BLaER1 treated with 17β-estradiol and CSF1 and Interleukin-3, amounts not matched to agents 10 nM and 100 nM (cell line): Measurements from ENCODE around the gene SUN2.

Source experiments
- H3K27ac ChIP-seq, 11 experiments: shearing (Covaris generic); formaldehyde crosslinking; 2 replicates each; pipeline ENCODE4 v1.8.1; 2022
- H3K27me3 ChIP-seq, 11 experiments: shearing (Covaris generic); formaldehyde crosslinking; 2 replicates each; pipeline ENCODE4 v1.8.1; 2022
- H3K36me3 ChIP-seq, 11 experiments: shearing (Covaris generic); formaldehyde crosslinking; 2 replicates each; pipeline ENCODE4 v1.8.1; 2022
- H3K4me1 ChIP-seq, 10 experiments: shearing (Covaris generic); formaldehyde crosslinking; 2 replicates each; pipeline ENCODE4 v1.8.1; 2022
- H3K4me2 ChIP-seq, 11 experiments: shearing (Covaris generic); formaldehyde crosslinking; 2 replicates each; pipeline ENCODE4 v1.8.1; 2022
- H3K4me3 ChIP-seq, 10 experiments: shearing (Covaris generic); formaldehyde crosslinking; 2 replicates each; pipeline ENCODE4 v1.8.1; 2022
- H3K9ac ChIP-seq, 11 experiments: shearing (Covaris generic); formaldehyde crosslinking; 2 replicates each; pipeline ENCODE4 v1.8.1; 2022
- H3K9me3 ChIP-seq, 11 experiments: shearing (Covaris generic); formaldehyde crosslinking; replicated peaks in 1 of 11; 2 replicates each; pipeline ENCODE4 v1.8.1; 2022
- H4K20me1 ChIP-seq, 11 experiments: shearing (Covaris generic); formaldehyde crosslinking; 2 replicates each; pipeline ENCODE4 v1.8.1; 2022
- Cebpa-rat ChIP-seq, 11 experiments: shearing (Covaris generic); IDR thresholded peaks; 2 replicates each; pipeline ENCODE4 v1.8.1; 2022

SUN2 gene

DNA sequence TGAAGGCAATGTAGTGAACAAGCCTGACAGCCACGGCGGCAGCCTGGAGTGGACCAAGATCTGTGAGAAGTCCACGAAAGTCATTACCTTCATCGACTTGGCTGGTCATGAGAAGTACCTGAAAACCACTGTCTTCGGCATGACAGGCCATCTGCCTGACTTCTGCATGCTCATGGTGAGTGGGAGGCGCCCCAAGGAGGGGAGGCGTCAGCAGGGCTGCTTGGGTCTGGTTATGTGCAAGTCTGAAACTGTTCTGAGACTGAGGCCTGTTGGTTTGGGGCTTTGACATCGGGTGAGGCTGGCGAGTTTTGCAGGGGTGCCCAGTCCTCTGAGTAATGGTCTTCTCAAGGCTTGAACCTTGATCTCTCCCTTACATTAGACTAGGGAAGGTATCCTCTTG lies 39.0 kb downstream of the SUN2 start:
- no peak overlapping the region for H3K4me3 ChIP-seq
- no peak overlapping the region for H3K27ac ChIP-seq
- no peak for TF ChIP-seq Cebpa-rat (IDR thresholded peaks at IDR 0.05)
- no peak overlapping the region for H3K4me2 ChIP-seq
- peaks cover 62 to 97% (median 75%) of the 10 kb centered on the region in 11 experiments for H3K36me3 ChIP-seq
- no peaks in the 10 kb centered on the region for H3K27me3 ChIP-seq
- peaks cover 0 to 51% (median 19%) of the 10 kb centered on the region in 10 experiments; a peak in 12 of 20 replicates for H3K4me1 ChIP-seq
- H4K20me1 ChIP-seq, result peaks cover 53 to 88% (median 68%) of the 10 kb centered on the region in 11 experiments
- H3K9me3 ChIP-seq, result no peaks in the 10 kb centered on the region
- H3K9ac ChIP-seq, result no peak overlapping the region

DNA sequence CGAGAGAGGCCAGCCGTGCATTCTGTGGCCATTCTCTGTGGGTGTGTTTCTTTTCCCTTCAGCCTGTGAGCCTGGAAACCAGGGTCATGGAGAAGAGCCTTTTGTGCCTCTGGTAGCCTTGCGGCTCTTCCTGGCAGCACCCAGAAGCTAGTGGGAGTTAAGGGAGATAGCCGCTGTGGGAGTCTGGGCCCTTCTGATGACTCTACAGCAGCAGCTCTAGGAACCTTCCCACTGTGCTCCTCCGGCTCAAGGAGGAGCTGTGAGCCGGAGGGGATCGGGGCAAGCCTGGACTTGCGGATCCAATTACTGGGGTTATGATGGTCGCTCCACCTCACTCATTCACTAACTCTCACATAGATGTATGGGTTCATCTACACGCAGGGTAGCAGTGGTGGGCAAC lies 39.5 kb downstream of the SUN2 start:
- Histone ChIP-seq H4K20me1 (peaks cover 58 to 90% (median 74%) of the 10 kb centered on the region in 11 experiments), H3K9me3 (no peaks in the 10 kb centered on the region), H3K36me3 (peaks cover 57 to 97% (median 74%) of the 10 kb centered on the region in 11 experiments), H3K9ac (no peak overlapping the region), H3K4me3 (no peak overlapping the region), H3K27me3 (no peaks in the 10 kb centered on the region), H3K4me2 (no peak overlapping the region), H3K4me1 (peaks cover 0 to 51% (median 19%) of the 10 kb centered on the region in 10 experiments; a peak in 12 of 20 replicates), H3K27ac (no peak overlapping the region)
- TF ChIP-seq Cebpa-rat (IDR thresholded peaks at IDR 0.05), result no peak

- Histone ChIP-seq H3K27ac (no peak overlapping the region), H3K9ac (no peak overlapping the region), H3K36me3 (peaks cover 53 to 96% (median 74%) of the 10 kb centered on the region in 11 experiments), H3K27me3 (no peaks in the 10 kb centered on the region), H3K9me3 (no peaks in the 10 kb centered on the region), H3K4me1 (peaks cover 0 to 51% (median 19%) of the 10 kb centered on the region in 10 experiments; a peak in 12 of 20 replicates), H4K20me1 (peaks cover 62 to 93% (median 75%) of the 10 kb centered on the region in 11 experiments), H3K4me3 (no peak overlapping the region), H3K4me2 (peak overlapping the region in 2 of 11 experiments; percentile 23 to 58; a peak in 2 of 22 replicates)
- TF ChIP-seq Cebpa-rat (IDR thresholded peaks at IDR 0.05), result no peak
Observed at GRCh38 chr22:38715852-38716251, 39.9 kb downstream of the SUN2 start.

DNA sequence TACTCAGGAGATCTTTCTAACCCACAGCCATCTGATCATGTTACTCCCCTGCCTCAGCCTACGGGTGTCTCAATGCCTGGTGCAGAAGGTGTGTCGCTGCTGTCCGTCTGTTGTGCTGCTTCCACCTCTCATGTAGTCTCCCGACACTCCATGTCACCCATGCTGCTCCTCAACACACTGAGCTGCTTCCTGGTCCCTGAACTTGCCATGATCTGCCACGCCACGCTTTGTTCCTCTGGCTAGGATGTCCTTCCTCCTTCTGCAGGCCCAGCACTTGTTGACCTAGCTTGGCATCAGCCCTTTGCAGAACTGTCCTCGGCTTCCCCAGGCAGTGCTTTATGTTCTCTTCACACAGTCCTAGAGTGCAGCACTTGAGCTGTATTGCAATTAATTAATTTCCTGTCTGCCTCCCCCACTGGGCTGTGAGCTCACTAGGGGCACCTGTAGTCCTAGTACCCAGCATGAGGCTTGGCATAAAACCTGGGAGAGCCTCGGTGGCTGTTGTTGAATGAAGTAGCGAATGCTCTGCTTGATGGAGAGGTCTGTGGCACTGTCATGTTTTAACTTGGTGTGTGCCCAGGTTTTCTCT lies 40.5 kb downstream of the SUN2 start:
- H3K27ac ChIP-seq, result no peak overlapping the region
- H4K20me1 ChIP-seq, result peaks cover 67 to 93% (median 78%) of the 10 kb centered on the region in 11 experiments
- peak overlapping the region in 2 of 11 experiments; percentile 23 to 58; a peak in 4 of 22 replicates for H3K4me2 ChIP-seq
- TF ChIP-seq Cebpa-rat (IDR thresholded peaks at IDR 0.05), result no peak
- H3K36me3 ChIP-seq, result peaks cover 49 to 96% (median 74%) of the 10 kb centered on the region in 11 experiments
- H3K27me3 ChIP-seq, result no peaks in the 10 kb centered on the region
- peaks cover 0 to 51% (median 19%) of the 10 kb centered on the region in 10 experiments; a peak in 13 of 20 replicates for H3K4me1 ChIP-seq
- no peak overlapping the region for H3K4me3 ChIP-seq
- H3K9ac ChIP-seq, result no peak overlapping the region; a peak in 1 of 22 replicates
- H3K9me3 ChIP-seq, result no peaks in the 10 kb centered on the region

GRCh38 chr22:38713921-38714320 lies 41.9 kb downstream of the SUN2 start:
- peaks cover 48 to 98% (median 76%) of the 10 kb centered on the region in 11 experiments for H3K36me3 ChIP-seq
- no peak overlapping the region for H3K27ac ChIP-seq
- no peak overlapping the region for H3K4me2 ChIP-seq
- no peaks in the 10 kb centered on the region for H3K9me3 ChIP-seq
- no peak overlapping the region for H3K9ac ChIP-seq
- H4K20me1 ChIP-seq, result peaks cover 79 to 98% (median 91%) of the 10 kb centered on the region in 11 experiments
- no peak for TF ChIP-seq Cebpa-rat (IDR thresholded peaks at IDR 0.05)
- H3K4me1 ChIP-seq, result peaks cover 12 to 60% (median 30%) of the 10 kb centered on the region in 10 experiments
- no peaks in the 10 kb centered on the region for H3K27me3 ChIP-seq
- no peak overlapping the region for H3K4me3 ChIP-seq

- Histone ChIP-seq H4K20me1 (peaks cover 86 to 100% (median 98%) of the 10 kb centered on the region in 11 experiments), H3K36me3 (peaks cover 36 to 92% (median 63%) of the 10 kb centered on the region in 11 experiments), H3K9ac (0 out of 22 replicates have a peak overlapping the region, but pooled peaks of 1 of the 11 experiments have one; percentile 27), H3K4me3 (no peak overlapping the region), H3K4me1 (peaks cover 24 to 64% (median 43%) of the 10 kb centered on the region in 10 experiments), H3K27ac (no peak overlapping the region), H3K27me3 (no peaks in the 10 kb centered on the region), H3K9me3 (no peaks in the 10 kb centered on the region), H3K4me2 (peak overlapping the region in 5 of 11 experiments; percentile 4 to 40 (median 20); a peak in 4 of 22 replicates)
- TF ChIP-seq Cebpa-rat (IDR thresholded peaks at IDR 0.05), result no peak
Observed at GRCh38 chr22:38712486-38713207, 43.2 kb downstream of the SUN2 start.

DNA sequence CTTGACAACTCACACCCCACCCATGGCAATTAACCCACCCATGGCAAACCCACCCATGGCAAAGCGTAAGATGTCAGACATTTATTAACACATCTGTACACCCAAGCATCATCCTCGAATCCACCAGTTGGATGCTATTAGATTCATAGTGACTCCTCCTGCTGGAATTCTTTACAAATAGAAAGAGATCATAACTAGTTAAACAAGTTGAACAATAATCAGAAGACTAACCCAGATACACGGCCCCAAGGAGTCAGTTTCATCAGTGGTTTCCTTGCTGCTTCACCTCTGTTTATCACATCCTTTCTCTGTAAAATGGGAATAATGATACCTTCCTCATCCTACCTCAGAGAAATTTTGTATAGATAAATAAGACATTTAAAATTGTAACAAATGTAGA lies 44.9 kb downstream of the SUN2 start:
- Histone ChIP-seq H3K4me2 (no peak overlapping the region), H3K9me3 (no peaks in the 10 kb centered on the region), H3K9ac (no peak overlapping the region), H3K27me3 (no peaks in the 10 kb centered on the region), H4K20me1 (peaks cover 89 to 100% (median 95%) of the 10 kb centered on the region in 11 experiments), H3K4me1 (peaks cover 35 to 72% (median 53%) of the 10 kb centered on the region in 10 experiments), H3K27ac (no peak overlapping the region), H3K4me3 (no peak overlapping the region), H3K36me3 (peaks cover 19 to 75% (median 45%) of the 10 kb centered on the region in 11 experiments; a peak in 21 of 22 replicates)
- TF ChIP-seq Cebpa-rat (IDR thresholded peaks at IDR 0.05), result no peak

GRCh38 chr22:38710351-38710750 lies 45.4 kb downstream of the SUN2 start:
- Histone ChIP-seq H3K36me3 (peaks cover 16 to 69% (median 40%) of the 10 kb centered on the region in 11 experiments; a peak in 20 of 22 replicates), H3K4me1 (peaks cover 35 to 68% (median 53%) of the 10 kb centered on the region in 10 experiments), H3K27me3 (no peaks in the 10 kb centered on the region), H3K9me3 (no peaks in the 10 kb centered on the region), H3K27ac (no peak overlapping the region), H3K4me2 (no peak overlapping the region; a peak in 2 of 22 replicates), H3K4me3 (no peak overlapping the region), H4K20me1 (peaks cover 84 to 95% (median 90%) of the 10 kb centered on the region in 11 experiments), H3K9ac (no peak overlapping the region)
- no peak for TF ChIP-seq Cebpa-rat (IDR thresholded peaks at IDR 0.05)

DNA sequence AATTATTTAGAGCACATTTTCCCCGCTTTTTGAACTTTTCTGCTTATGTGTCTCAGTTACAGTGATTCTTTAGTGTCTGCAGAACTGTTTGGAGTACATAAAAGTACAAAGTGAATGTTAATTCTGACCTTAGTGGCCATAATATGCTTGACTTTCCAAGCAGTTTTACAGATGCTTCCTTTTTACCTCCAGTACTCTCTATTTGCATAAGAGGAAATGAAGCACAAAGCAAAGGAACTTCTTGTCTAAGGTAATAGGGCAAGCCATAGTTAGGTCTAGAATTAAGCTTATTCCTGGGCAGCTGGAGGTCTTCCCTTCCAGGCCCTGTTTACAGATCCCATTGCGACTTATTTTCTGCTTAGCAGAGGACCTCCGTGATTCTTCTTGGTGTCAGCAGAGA lies 46.5 kb downstream of the SUN2 start:
- Histone ChIP-seq H3K9ac (peak overlapping the region in 1 of 11 experiments; percentile 29; a peak in 1 of 22 replicates), H3K27ac (no peak overlapping the region), H3K36me3 (peaks cover 16 to 59% (median 33%) of the 10 kb centered on the region in 11 experiments; a peak in 20 of 22 replicates), H3K4me2 (peak overlapping the region; percentile 87 to 97 (median 91)), H3K9me3 (no peaks in the 10 kb centered on the region), H3K4me3 (no peak overlapping the region), H3K4me1 (peaks cover 44 to 68% (median 57%) of the 10 kb centered on the region in 10 experiments), H3K27me3 (no peaks in the 10 kb centered on the region), H4K20me1 (peaks cover 73 to 85% (median 80%) of the 10 kb centered on the region in 11 experiments)
- TF ChIP-seq Cebpa-rat (IDR thresholded peaks at IDR 0.05), result no peak
